SHP77 treated with DMSO at 0.1 percent for 48 hours (cell line): Measurements from ENCODE around the gene RABIF.
"Not testable (repeated sequence)": the region's sequence is repeated elsewhere in the genome, so short reads cannot be mapped to it uniquely, and the experiment has no call there.

Source experiments
- DNase-seq: peaks from one replicate; lab custom pipeline; 2025; lab: John Stamatoyannopoulos, UW

RABIF gene

GRCh38 chr1:202888531-202889360 lies at the start of gene RABIF:
TSS of gene RABIF (minus strand) at chr1:202889149. CDS start at chr1:202889098, 51 bp downstream.
- peak; percentile 88 for DNase-seq

- no peak for DNase-seq
These were observed 49.5 kb upstream of the RABIF start for GRCh38 chr1:202938287-202938925.

- DNase-seq, result not testable (repeated sequence)
These were observed 47.5 kb upstream of the RABIF start for GRCh38 chr1:202936409-202936808.

GRCh38 chr1:202935844-202936243 lies 46.9 kb upstream of the RABIF start:
- DNase-seq, result no peak

GRCh38 chr1:202934755-202935154 lies 45.8 kb upstream of the RABIF start:
- no peak for DNase-seq

- DNase-seq, result no peak
These were observed 43.5 kb upstream of the RABIF start for GRCh38 chr1:202932476-202932875.

- peak; percentile 88 for DNase-seq
These were observed 37.9 kb upstream of the RABIF start, which contains the start of gene KLHL12 for GRCh38 chr1:202926581-202927491. TSS of gene KLHL12 (minus strand) at chr1:202927234. CDS start at chr1:202925162, 2,072 bp downstream.

GRCh38 chr1:202923533-202923932 lies 34.6 kb upstream of the RABIF start:
- DNase-seq, result no peak

- no peak for DNase-seq
These were observed 30.7 kb upstream of the RABIF start for GRCh38 chr1:202919615-202920014.

GRCh38 chr1:202915146-202915545 lies 26.2 kb upstream of the RABIF start:
- DNase-seq, result no peak

- DNase-seq, result not testable (repeated sequence)
These were observed 23.5 kb upstream of the RABIF start for GRCh38 chr1:202912476-202912875.

GRCh38 chr1:202909494-202909893 lies 20.5 kb upstream of the RABIF start:
- no peak for DNase-seq

- DNase-seq, result no peak
These were observed 20.0 kb upstream of the RABIF start for GRCh38 chr1:202908998-202909397.

- no peak for DNase-seq
These were observed 16.4 kb upstream of the RABIF start for GRCh38 chr1:202905331-202905730.

GRCh38 chr1:202903808-202904207 lies 14.9 kb upstream of the RABIF start:
- DNase-seq, result not testable (repeated sequence)

- no peak for DNase-seq
These were observed 12.6 kb upstream of the RABIF start for GRCh38 chr1:202901555-202901954.

GRCh38 chr1:202892501-202892900 lies 3.6 kb upstream of the RABIF start:
- no peak for DNase-seq

GRCh38 chr1:202890392-202890791 lies 1.4 kb upstream of the RABIF start:
- DNase-seq, result no peak

- DNase-seq, result no peak
These were observed 773 bp downstream of the RABIF start for GRCh38 chr1:202888221-202888530.

GRCh38 chr1:202880961-202881460 lies 7.9 kb downstream of the RABIF start:
- no peak for DNase-seq

GRCh38 chr1:202880062-202880461 lies 8.9 kb downstream of the RABIF start:
- no peak for DNase-seq

GRCh38 chr1:202879128-202879527 lies 9.8 kb downstream of the RABIF start:
- no peak for DNase-seq
